ENCODE measurements around the gene CDC42BPA.
"Not testable (repeated sequence)": the region's sequence is repeated elsewhere in the genome, so short reads cannot be mapped to it uniquely, and the experiment has no call there.

CDC42BPA gene

GRCh38 chr1:227308367-227309336 is 9.6 kb downstream of the CDC42BPA start:
- no peak for DNase-seq

DNA sequence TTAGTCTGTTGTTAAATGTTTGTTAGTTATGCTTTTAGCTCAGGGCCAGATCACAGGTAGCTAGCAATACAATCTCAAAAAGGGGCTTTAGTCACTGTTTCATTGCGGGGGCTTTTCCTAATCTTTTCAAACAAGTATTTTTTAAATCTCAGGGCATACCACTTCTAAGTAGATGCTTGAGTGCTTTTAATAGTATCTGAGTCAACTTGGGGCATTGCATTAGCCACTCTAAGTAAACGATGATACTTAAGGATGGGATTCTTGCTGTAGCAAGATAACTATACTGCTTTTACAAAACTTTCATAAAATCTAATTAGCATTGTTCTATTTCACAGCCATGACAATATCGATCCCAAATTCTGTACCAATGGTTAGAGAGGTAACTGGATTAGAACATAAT is 11.6 kb downstream of the CDC42BPA start:
- DNase-seq: no peak

DNA sequence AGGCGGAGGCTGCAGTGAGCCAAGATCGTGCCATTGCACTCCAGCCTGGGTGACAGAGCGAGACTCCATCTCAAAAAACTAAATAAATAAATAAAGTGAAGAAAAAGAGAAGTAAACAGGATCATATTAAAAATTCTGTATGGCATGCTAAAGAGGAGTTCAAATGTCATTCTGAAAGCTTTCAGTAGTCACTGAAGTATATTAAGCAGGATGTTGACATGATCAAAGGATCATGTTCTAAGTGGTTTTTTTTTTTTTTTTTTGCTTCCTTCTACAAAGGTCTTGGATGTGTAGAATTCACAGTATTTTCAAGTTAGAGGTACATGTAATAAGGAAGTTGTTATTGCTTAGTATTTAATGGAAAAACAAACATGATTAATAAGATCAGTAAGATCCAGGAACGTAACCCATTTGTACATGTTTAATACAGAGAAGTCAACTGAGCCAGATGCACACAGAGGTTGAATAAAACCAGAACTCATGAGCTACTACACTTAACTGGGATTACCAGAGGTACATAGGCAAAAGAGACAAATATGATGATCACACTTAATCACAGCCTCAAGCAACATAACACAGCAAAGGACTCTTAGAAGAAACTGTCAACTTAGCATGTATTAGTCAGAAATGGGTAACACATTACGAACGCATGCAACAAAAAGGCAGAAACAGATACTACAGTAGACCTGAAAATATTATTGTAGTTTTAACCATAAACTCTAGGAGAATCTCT is 12.2 kb downstream of the CDC42BPA start:
- no peak for DNase-seq

- no peak for DNase-seq
Observed at GRCh38 chr1:227304665-227305064, 13.6 kb downstream of the CDC42BPA start.

DNA sequence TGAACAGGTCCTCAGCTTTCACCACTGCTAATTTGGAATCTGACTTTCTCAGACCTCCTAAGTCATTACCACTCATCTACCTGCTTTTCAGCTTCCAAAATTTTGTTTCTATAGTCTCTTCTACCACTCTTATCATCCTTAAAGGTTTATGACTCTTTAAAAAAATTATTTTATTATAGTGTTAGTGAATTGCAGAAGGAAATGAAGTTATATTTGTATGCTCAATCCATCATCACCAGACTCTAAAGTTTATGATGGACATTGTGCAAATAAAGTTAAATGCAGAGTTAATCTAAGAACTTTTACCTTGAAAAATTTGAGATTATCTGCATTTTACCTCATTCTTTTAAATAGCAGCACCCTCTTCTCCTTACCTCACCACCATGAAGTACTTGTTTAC is 14.6 kb downstream of the CDC42BPA start:
- DNase-seq: no peak

DNA sequence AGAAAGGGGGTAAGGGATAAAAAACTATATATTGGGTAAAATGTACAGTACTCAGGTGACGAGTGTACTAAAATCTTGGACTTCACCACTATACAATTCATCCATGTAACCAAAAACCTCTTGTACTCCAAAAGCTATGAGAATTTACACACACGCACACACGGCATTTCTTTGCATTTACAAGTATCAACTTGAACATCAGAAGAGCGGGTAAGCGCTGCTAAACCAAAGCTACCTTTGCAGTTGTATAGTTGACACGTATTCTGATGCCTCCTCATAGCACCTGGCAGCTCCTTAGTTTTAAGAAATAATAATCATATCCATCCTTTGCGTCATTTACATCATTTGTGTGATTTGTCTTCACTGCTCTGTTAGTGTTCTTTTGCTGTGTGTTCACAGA is 17.6 kb downstream of the CDC42BPA start:
- DNase-seq: no peak

DNA sequence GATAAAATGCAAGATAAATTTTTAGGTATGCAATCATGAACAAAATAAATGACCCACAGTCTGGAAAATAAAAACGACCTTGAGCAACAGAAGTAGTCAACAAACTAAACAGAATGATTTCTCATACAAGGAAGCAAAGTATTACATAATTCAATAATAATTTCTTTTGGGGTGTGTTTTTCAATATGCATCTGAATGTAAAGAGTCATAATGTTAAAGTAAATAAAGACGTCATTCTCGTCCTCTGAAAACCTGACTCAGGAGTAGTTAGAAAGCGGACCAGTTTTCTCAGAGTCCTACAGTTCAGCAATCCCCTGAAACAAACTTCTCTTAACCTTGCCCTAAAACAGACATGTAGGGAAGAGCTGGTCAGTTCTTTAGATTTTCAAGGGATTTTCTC is 18.6 kb downstream of the CDC42BPA start:
- DNase-seq: no peak

DNA sequence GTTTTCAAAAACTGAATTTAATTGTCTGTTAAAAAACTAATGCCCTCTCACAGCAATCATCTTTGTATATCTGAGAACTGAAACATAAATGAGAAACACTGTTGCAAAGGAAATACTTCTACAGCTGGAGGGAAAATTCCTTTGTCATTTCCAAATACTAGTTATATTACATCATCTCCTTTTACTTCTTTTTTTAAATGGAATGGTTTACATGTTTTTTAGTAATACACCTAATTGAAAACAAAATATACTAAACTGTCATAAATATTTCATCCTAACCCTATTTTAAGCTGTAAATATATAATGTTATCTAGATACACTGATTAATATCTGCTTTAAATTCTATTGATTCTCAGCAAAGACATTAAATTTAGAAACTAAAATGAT is 19.1 kb downstream of the CDC42BPA start:
- DNase-seq: no peak

DNA sequence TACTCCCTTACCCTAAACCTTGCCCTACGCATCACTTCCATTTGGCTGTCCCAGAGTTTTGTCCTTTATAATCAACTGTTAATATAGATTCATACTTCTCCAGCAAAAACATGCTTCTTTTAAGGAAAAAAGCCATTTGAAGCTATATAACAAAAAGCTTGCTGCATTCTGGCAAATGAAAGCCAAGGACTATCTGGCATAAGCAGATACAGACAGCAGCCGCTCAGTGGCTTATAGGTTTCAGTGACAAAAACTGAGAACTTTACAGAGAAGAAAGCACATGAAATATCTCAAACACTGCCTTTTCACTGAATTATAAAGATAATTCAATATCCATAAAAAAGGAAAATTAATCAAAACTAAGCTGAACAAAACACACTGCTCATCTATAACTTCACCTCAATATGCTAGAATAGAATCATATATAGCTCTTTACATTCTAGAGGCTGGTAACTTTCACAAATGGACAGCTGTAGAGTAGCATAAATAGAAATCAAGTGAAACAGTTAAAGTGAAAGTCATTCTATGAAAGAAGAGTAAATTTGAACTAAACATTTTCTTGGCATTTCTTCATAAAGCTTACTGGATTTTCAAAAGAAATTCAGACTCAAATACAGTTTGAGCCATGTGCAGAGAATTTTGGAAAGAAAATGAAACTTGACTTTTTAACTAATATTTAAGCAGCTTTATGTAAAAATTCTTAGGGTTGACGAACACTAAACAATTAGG is 19.6 kb downstream of the CDC42BPA start:
- no peak for DNase-seq

- DNase-seq: no peak
Observed at GRCh38 chr1:227297073-227297793, 21.1 kb downstream of the CDC42BPA start.

GRCh38 chr1:227295609-227296008 is 22.7 kb downstream of the CDC42BPA start:
- DNase-seq: no peak

DNA sequence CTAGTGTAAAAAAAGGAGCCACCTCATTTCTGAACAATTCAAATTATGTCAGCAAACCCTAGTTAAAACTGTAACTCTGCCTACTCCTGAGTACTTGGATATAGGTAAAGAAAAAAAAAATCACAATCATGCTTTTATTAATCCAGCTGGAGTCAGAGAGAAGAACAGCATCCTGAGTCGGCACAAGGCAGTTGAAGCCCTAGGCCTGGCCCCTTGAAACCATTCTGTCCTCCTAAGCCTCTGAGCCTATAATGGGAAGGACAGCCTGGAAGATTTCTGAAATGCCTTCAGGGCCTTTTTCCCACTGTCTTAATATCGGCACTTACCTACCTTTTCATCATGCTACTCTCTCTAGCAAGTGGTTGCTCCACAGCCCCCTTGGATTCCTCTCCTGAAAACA is 32.5 kb downstream of the CDC42BPA start:
- DNase-seq: no peak

DNA sequence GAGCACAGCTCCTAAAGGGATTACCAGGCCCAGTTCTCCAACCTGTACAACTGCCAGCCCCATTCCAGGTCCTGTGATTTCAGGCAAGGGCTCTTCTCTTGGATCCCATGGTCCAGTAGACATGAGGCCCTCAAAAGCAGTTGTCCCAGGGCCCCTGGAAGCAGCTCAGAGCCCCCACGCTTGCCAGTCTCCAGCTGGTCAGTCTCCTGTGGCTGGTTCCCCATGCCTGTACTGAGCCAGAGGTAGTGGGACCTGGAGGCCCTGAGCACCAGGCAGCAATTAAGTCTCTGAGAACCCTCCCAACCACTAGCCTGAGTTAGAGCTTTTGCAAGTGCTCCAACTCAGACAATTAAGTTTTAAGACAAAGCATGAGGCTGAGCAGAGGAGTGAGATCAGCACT is 36.9 kb downstream of the CDC42BPA start:
- DNase-seq: no peak

DNA sequence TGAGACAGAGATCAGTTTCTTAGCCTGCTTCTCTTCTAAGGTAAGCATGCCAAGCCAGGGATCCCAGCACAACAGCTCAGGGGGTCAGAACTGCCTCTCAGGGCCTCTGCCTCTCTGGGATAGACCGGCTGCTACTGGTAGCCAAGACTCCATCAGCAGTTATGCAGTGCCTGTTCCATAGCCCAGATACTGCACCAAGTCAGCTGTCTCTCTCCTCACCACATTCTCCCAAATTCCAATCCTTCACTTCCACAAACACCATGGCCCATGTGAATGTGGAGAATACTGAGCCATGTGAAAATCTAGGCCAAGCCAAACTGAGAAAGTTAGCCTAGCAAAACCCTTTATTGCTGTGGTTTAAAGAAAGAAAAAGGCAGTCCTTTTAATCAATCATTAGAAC is 37.5 kb downstream of the CDC42BPA start:
- DNase-seq: no peak

DNA sequence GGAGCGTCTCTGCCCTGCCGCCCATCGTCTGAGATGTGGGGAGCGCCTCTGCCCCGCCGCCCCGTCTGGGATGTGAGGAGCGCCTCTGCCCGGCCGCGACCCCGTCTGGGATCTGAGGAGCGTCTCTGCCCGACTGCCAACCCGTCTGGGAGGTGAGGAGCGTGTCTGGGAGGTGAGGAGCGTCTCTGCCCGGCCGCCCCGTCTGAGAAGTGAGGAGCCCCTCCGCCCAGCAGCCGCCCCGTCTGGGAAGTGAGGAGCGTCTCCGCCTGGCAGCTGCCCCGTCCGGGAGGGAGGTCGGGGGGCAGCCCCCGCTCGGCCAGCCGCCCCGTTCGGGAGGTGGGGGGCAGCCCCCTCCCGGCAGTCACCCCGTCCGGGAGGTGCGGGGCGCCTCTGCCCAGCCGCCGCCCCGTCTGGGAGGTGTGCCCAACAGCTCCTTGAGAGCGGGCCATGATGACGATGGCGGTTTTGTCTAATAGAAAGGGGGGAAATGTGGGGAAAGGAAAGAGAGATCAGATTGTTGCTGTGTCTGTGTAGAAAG is 42.1 kb downstream of the CDC42BPA start:
- DNase-seq: not testable (repeated sequence)

- no peak for DNase-seq
Observed at GRCh38 chr1:227273557-227273956, 44.7 kb downstream of the CDC42BPA start.

GRCh38 chr1:227272428-227272827 is 45.9 kb downstream of the CDC42BPA start:
- no peak for DNase-seq

GRCh38 chr1:227270554-227270953 is 47.7 kb downstream of the CDC42BPA start:
- no peak for DNase-seq

- DNase-seq: peak; percentile 61
Observed at GRCh38 chr1:227268943-227269342, 49.3 kb downstream of the CDC42BPA start.

DNA sequence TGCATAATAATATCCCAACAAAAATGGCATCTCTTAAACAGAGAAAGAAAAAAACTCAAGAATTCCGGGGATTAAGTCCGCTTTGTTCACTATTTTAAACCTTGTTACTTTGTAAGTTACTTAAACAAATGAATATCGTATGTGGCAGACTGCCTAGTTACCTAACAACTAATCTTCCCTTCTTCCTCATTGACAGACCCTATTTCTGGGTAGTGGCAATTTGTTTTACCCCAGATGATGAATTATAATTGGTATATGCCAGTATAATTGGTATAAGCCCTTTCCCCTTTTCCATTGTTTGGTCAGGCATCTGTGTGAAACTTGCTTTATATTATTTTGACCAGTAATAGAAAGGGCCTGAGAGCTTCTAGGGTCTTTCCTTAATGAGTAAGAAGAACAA is 52.4 kb downstream of the CDC42BPA start:
- DNase-seq: no peak

- no peak for DNase-seq
Observed at GRCh38 chr1:227263869-227264268, 54.4 kb downstream of the CDC42BPA start.

DNA sequence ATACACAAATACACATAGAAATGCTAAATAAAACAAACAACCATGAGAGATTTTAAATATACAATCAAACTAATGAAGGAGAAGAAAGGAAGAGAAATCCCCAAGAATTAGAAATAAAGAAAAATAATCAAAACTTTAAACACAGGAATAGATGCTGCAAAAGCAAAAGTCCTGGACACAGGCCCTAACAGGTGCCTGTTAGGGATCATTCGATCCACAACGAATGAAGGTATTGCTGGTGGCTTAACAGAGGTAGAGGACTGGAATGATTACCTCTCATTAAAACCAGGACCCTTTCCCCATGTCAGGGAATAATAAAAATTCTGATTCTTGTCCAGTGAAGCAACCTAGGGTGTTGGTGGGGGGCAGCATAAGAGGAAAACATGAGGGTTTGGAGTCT is 56.8 kb downstream of the CDC42BPA start:
- DNase-seq: no peak

DNA sequence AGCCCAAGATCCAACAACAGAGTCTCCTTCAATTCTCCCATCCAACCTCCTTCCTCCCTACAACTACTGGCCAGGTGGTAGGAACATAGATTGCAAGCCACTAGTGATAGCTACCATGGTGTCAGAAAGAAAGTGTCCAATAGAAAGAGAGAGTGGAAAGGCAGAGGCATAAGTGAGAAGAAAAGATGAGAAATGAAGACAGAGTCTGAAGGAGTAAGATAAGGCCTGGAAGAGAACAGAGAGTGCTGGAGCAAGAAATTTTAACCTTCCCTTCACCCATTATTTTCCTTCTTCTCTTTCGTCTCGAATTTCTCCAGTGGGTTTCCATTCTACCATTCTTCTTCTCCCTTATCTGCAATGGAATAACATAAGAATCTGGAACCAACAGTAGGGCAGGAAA is 57.9 kb downstream of the CDC42BPA start:
- DNase-seq: no peak
